Mucosa of rectum (tissue), 2 donors: Measurements from ENCODE around the gene MAGI1.
"Not testable (repeated sequence)": the region's sequence is repeated elsewhere in the genome, so short reads cannot be mapped to it uniquely, and the experiment has no call there.

Experiments used
- H3K27ac ChIP-seq, 2 donors: one replicate each; pipeline ENCODE4 v1.7.0; 2013; ENCODE audit warnings: inconsistent platforms in 2 of 2, low read depth in 2 of 2, low read length in 2 of 2
- H3K27me3 ChIP-seq, 2 donors: one replicate each; pipeline ENCODE4 v1.7.0; 2013; ENCODE audit warnings: low read length in 2 of 2; ENCODE audit not compliant: control insufficient read depth in 2 of 2, insufficient read depth in 2 of 2
- H3K36me3 ChIP-seq, 2 donors: one replicate each; pipeline ENCODE4 v1.7.0; 2013; ENCODE audit warnings: low read length in 2 of 2; ENCODE audit not compliant: control insufficient read depth in 2 of 2, insufficient read depth in 2 of 2
- H3K4me1 ChIP-seq, 2 donors: one replicate each; pipeline ENCODE4 v1.7.0; 2013; ENCODE audit warnings: low read length in 2 of 2, mild to moderate bottlenecking in 1 of 2; ENCODE audit not compliant: control insufficient read depth in 2 of 2, insufficient read depth in 2 of 2
- H3K4me3 ChIP-seq, 2 donors: one replicate each; pipeline ENCODE4 v1.7.0; 2013; ENCODE audit warnings: low read length in 2 of 2
- H3K9ac ChIP-seq, 2 donors: one replicate each; pipeline ENCODE4 v1.7.0; 2013; ENCODE audit warnings: low read length in 2 of 2, low read depth in 1 of 2, mild to moderate bottlenecking in 1 of 2
- H3K9me3 ChIP-seq, 2 donors: one replicate each; pipeline ENCODE4 v1.7.0; 2013; ENCODE audit warnings: low read length in 2 of 2; ENCODE audit not compliant: control insufficient read depth in 2 of 2
- donor health status: healthy.
- donor health status: Normal muscosa, but diverticular disease.

Gene MAGI1

GRCh38 chr3:65532749-65533148 lies 506.0 kb downstream of the MAGI1 start:
- Histone ChIP-seq H3K9me3 (no peaks in the 10 kb centered on the region), H3K4me1 (no peaks in the 10 kb centered on the region), H3K36me3 (no peaks in the 10 kb centered on the region), H3K4me3 (no peak overlapping the region), H3K27ac (no peak overlapping the region), H3K9ac (no peak overlapping the region), H3K27me3 (no peaks in the 10 kb centered on the region)

- Histone ChIP-seq H3K27ac (no peak overlapping the region), H3K36me3 (no peaks in the 10 kb centered on the region), H3K9me3 (no peaks in the 10 kb centered on the region), H3K4me3 (no peak overlapping the region), H3K4me1 (no peaks in the 10 kb centered on the region), H3K9ac (no peak overlapping the region), H3K27me3 (no peaks in the 10 kb centered on the region)
Observed at GRCh38 chr3:65532215-65532614, 506.5 kb downstream of the MAGI1 start.

- H3K9ac ChIP-seq = no peak overlapping the region
- H3K4me1 ChIP-seq = no peaks in the 10 kb centered on the region
- no peaks in the 10 kb centered on the region for H3K9me3 ChIP-seq
- no peak overlapping the region for H3K27ac ChIP-seq
- H3K27me3 ChIP-seq = no peaks in the 10 kb centered on the region
- H3K4me3 ChIP-seq = no peak overlapping the region
- H3K36me3 ChIP-seq = no peaks in the 10 kb centered on the region
Observed at GRCh38 chr3:65531499-65531898, 507.2 kb downstream of the MAGI1 start.

GRCh38 chr3:65526656-65527055 lies 512.1 kb downstream of the MAGI1 start:
- no peak overlapping the region for H3K4me3 ChIP-seq
- no peaks in the 10 kb centered on the region for H3K36me3 ChIP-seq
- H3K9me3 ChIP-seq = no peaks in the 10 kb centered on the region
- no peak overlapping the region for H3K27ac ChIP-seq
- no peak overlapping the region for H3K9ac ChIP-seq
- no peaks in the 10 kb centered on the region for H3K4me1 ChIP-seq
- no peaks in the 10 kb centered on the region for H3K27me3 ChIP-seq

GRCh38 chr3:65524584-65524983 lies 514.1 kb downstream of the MAGI1 start:
- Histone ChIP-seq H3K27ac (no peak overlapping the region), H3K9me3 (no peaks in the 10 kb centered on the region), H3K36me3 (no peaks in the 10 kb centered on the region), H3K27me3 (no peaks in the 10 kb centered on the region), H3K4me1 (no peaks in the 10 kb centered on the region), H3K9ac (no peak overlapping the region), H3K4me3 (no peak overlapping the region)

- no peak overlapping the region for H3K4me3 ChIP-seq
- no peaks in the 10 kb centered on the region for H3K36me3 ChIP-seq
- no peak overlapping the region for H3K27ac ChIP-seq
- H3K4me1 ChIP-seq = no peaks in the 10 kb centered on the region
- H3K27me3 ChIP-seq = no peaks in the 10 kb centered on the region
- H3K9ac ChIP-seq = no peak overlapping the region
- no peaks in the 10 kb centered on the region for H3K9me3 ChIP-seq
Observed at GRCh38 chr3:65523878-65524277, 514.8 kb downstream of the MAGI1 start.

- Histone ChIP-seq H3K4me1 (no peaks in the 10 kb centered on the region), H3K9me3 (no peaks in the 10 kb centered on the region), H3K27ac (no peak overlapping the region), H3K27me3 (no peaks in the 10 kb centered on the region), H3K36me3 (no peaks in the 10 kb centered on the region), H3K9ac (no peak overlapping the region), H3K4me3 (no peak overlapping the region)
Observed at GRCh38 chr3:65521032-65521431, 517.7 kb downstream of the MAGI1 start.

GRCh38 chr3:65516998-65517397 lies 521.7 kb downstream of the MAGI1 start:
- Histone ChIP-seq H3K9me3 (no peaks in the 10 kb centered on the region), H3K27me3 (no peaks in the 10 kb centered on the region), H3K27ac (no peak overlapping the region), H3K4me3 (no peak overlapping the region), H3K9ac (no peak overlapping the region), H3K36me3 (no peaks in the 10 kb centered on the region), H3K4me1 (no peaks in the 10 kb centered on the region)

GRCh38 chr3:65514317-65514716 lies 524.4 kb downstream of the MAGI1 start:
- not testable (repeated sequence) for H3K4me3 ChIP-seq, H3K4me1 ChIP-seq, H3K27me3 ChIP-seq, H3K36me3 ChIP-seq, H3K9me3 ChIP-seq, H3K9ac ChIP-seq, H3K27ac ChIP-seq

- not testable (repeated sequence) for H3K9me3 ChIP-seq, H3K4me1 ChIP-seq, H3K36me3 ChIP-seq, H3K27ac ChIP-seq, H3K9ac ChIP-seq, H3K27me3 ChIP-seq
- peak overlapping the region; percentile 30 to 31 for H3K4me3 ChIP-seq
Observed at GRCh38 chr3:65509423-65509794, 529.3 kb downstream of the MAGI1 start.

GRCh38 chr3:65508750-65509422 lies 529.8 kb downstream of the MAGI1 start:
- Histone ChIP-seq H3K27me3 (no peaks in the 10 kb centered on the region), H3K27ac (no peak overlapping the region), H3K9me3 (no peaks in the 10 kb centered on the region), H3K36me3 (no peaks in the 10 kb centered on the region), H3K4me1 (no peaks in the 10 kb centered on the region), H3K4me3 (peak overlapping the region in 1 of 2 donors; percentile 30), H3K9ac (no peak overlapping the region)
